Middle frontal gyrus (tissue), 1 donor: Measurements from ENCODE around the gene RFX1.
"Not testable (repeated sequence)": the region's sequence is repeated elsewhere in the genome, so short reads cannot be mapped to it uniquely, and the experiment has no call there.

ENCODE experiments used
- DNase-seq: peaks from one replicate; pipeline ENCODE4 v3.0.0-alpha.2; 2015; ENCODE audit warnings: low spot score; ENCODE audit errors: extremely low spot score

Gene RFX1

GRCh38 chr19:13979686-13980085 lies 26.4 kb downstream of the RFX1 start:
- no peak for DNase-seq

GRCh38 chr19:13979244-13979615 lies 26.9 kb downstream of the RFX1 start:
- DNase-seq: no peak

- DNase-seq: no peak
These were observed 27.5 kb downstream of the RFX1 start for GRCh38 chr19:13978351-13979243.

GRCh38 chr19:13977803-13978202 lies 28.3 kb downstream of the RFX1 start:
- DNase-seq: no peak

GRCh38 chr19:13976446-13976845 lies 29.7 kb downstream of the RFX1 start:
- no peak for DNase-seq

- DNase-seq: no peak
These were observed 30.2 kb downstream of the RFX1 start for GRCh38 chr19:13975870-13976269.

GRCh38 chr19:13974073-13974472 lies 32.0 kb downstream of the RFX1 start:
- DNase-seq: no peak

GRCh38 chr19:13973479-13973878 lies 32.6 kb downstream of the RFX1 start:
- not testable (repeated sequence) for DNase-seq

- no peak for DNase-seq
These were observed 33.6 kb downstream of the RFX1 start for GRCh38 chr19:13972368-13973155.

- DNase-seq: not testable (repeated sequence)
These were observed 34.3 kb downstream of the RFX1 start for GRCh38 chr19:13971868-13972267.

GRCh38 chr19:13969897-13970296 lies 36.2 kb downstream of the RFX1 start:
- no peak for DNase-seq

GRCh38 chr19:13968999-13969398 lies 37.1 kb downstream of the RFX1 start:
- no peak for DNase-seq

GRCh38 chr19:13968383-13968935 lies 37.7 kb downstream of the RFX1 start:
- DNase-seq: no peak

GRCh38 chr19:13967206-13967605 lies 38.9 kb downstream of the RFX1 start:
- not testable (repeated sequence) for DNase-seq

GRCh38 chr19:13966684-13967128 lies 39.4 kb downstream of the RFX1 start:
- DNase-seq: no peak

GRCh38 chr19:13965926-13966683 lies 40.0 kb downstream of the RFX1 start:
- no peak for DNase-seq

- no peak for DNase-seq
These were observed 40.7 kb downstream of the RFX1 start for GRCh38 chr19:13965377-13965896.

- no peak for DNase-seq
These were observed 41.3 kb downstream of the RFX1 start for GRCh38 chr19:13964776-13965175.

GRCh38 chr19:13963603-13964105 lies 42.5 kb downstream of the RFX1 start:
- DNase-seq: no peak

- no peak for DNase-seq
These were observed 43.2 kb downstream of the RFX1 start for GRCh38 chr19:13962699-13963602.
